DND-41 (cell line): ENCODE results near the gene OSBPL8.

Source experiments
- ATAC-seq: fragments of 200-7000 bp; cut with Tn5 transposase; 3 replicates; pipeline ENCODE4 v1.9.1; 2021; ENCODE audit warnings: low read depth; ENCODE audit not compliant: insufficient read depth
- DNase-seq: peaks from one replicate; pipeline ENCODE4 v3.0.0-alpha.2; 2020
- H2AFZ ChIP-seq: 2 replicates; pipeline ENCODE4 v1.6.0; 2012; ENCODE audit warnings: low read depth, low read length
- H3K27ac ChIP-seq: 2 replicates; pipeline ENCODE4 v1.5.1; 2012; ENCODE audit warnings: low read length, inconsistent platforms
- H3K27me3 ChIP-seq: fragments of 200-600 bp; sonication (generic); 2 replicates; pipeline ENCODE4 v1.6.0; 2012; ENCODE audit warnings: low read length, mild to moderate bottlenecking, inconsistent platforms; ENCODE audit not compliant: insufficient read depth, poor library complexity
- H3K36me3 ChIP-seq: 2 replicates; pipeline ENCODE4 v1.5.1; 2012; ENCODE audit warnings: low read length, inconsistent platforms; ENCODE audit not compliant: insufficient read depth
- H3K4me1 ChIP-seq: 2 replicates; pipeline ENCODE4 v1.5.1; 2012; ENCODE audit warnings: mild to moderate bottlenecking, low read length; ENCODE audit not compliant: insufficient read depth
- H3K4me2 ChIP-seq: 2 replicates; pipeline ENCODE4 v1.6.0; 2012; ENCODE audit warnings: mild to moderate bottlenecking, moderate library complexity, low read length, inconsistent platforms; ENCODE audit not compliant: insufficient read depth
- H3K4me3 ChIP-seq, 2 experiments: fragments of 200-600 bp in 1 of 2; shearing (Covaris generic) in 1 of 2; 2 replicates each; pipeline ENCODE4 v1.5.1; 2012 to 2016; ENCODE audit warnings: inconsistent platforms in 2 of 2, low read length in 2 of 2, mild to moderate bottlenecking in 2 of 2, low read depth in 1 of 2, moderate library complexity in 1 of 2
- H3K79me2 ChIP-seq: 2 replicates; pipeline ENCODE4 v1.6.0; 2012; ENCODE audit warnings: low read length, inconsistent platforms; ENCODE audit not compliant: insufficient read depth
- H3K9ac ChIP-seq: 2 replicates; pipeline ENCODE4 v1.6.0; 2012; ENCODE audit warnings: low read depth, mild to moderate bottlenecking, inconsistent platforms, low read length, moderate library complexity
- H3K9me3 ChIP-seq: 2 replicates; pipeline ENCODE4 v1.5.1; 2012; ENCODE audit warnings: low read length, moderate library complexity, mild to moderate bottlenecking, inconsistent platforms; ENCODE audit not compliant: insufficient read depth, severe bottlenecking
- H4K20me1 ChIP-seq: 2 replicates; pipeline ENCODE4 v1.6.0; 2012; ENCODE audit warnings: low read length; ENCODE audit not compliant: insufficient read depth
- EZH2 ChIP-seq: IDR thresholded peaks from 3 replicates; pipeline ENCODE4 v1.6.1; 2012; ENCODE audit warnings: borderline replicate concordance, low read depth, mild to moderate bottlenecking, moderate library complexity, low read length, inconsistent platforms; ENCODE audit not compliant: severe bottlenecking
- TF ChIP-seq, protein P1 (sequence below): IDR thresholded peaks from 2 replicates; pipeline ENCODE4 v1.5.1; 2012; ENCODE audit warnings: borderline replicate concordance, low read length, moderate library complexity, mild to moderate bottlenecking; ENCODE audit not compliant: poor library complexity, severe bottlenecking; ENCODE audit errors: extremely low read depth

The OSBPL8 gene

DNA sequence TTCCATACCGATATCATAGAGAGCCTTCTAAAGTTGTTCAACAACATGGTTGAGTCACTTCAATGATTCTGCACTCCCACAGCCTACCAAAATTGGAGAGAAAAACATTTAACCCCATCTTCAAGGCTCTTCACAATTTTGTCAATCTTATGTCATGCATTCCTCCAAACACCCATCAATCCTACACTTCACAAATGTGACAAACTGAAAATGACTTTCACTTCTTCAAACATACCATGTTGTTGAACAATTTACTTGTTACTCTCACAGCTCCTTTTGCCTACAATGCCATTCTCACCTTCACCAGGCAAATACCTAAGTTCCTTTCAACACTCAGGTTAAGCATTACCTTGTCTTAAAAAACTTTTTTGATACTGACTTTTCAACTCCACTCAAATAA, 88.0 kb downstream of the OSBPL8 start:
- H3K79me2 ChIP-seq: peaks cover 54% of the 10 kb centered on the region
- DNase-seq (no peak), ATAC-seq (no peak)
- no peak overlapping the region for H3K4me3 ChIP-seq
- no peak overlapping the region for H3K4me2 ChIP-seq
- H4K20me1 ChIP-seq: peaks cover 9% of the 10 kb centered on the region; the same call in 1 of the 2 replicates
- H3K36me3 ChIP-seq: no peaks in the 10 kb centered on the region
- H3K4me1 ChIP-seq: no peaks in the 10 kb centered on the region
- no peaks in the 10 kb centered on the region for H3K9me3 ChIP-seq
- no peak overlapping the region for H3K9ac ChIP-seq
- no peak overlapping the region for H2AFZ ChIP-seq
- H3K27ac ChIP-seq: no peak overlapping the region
- TF ChIP-seq, protein P1, sequence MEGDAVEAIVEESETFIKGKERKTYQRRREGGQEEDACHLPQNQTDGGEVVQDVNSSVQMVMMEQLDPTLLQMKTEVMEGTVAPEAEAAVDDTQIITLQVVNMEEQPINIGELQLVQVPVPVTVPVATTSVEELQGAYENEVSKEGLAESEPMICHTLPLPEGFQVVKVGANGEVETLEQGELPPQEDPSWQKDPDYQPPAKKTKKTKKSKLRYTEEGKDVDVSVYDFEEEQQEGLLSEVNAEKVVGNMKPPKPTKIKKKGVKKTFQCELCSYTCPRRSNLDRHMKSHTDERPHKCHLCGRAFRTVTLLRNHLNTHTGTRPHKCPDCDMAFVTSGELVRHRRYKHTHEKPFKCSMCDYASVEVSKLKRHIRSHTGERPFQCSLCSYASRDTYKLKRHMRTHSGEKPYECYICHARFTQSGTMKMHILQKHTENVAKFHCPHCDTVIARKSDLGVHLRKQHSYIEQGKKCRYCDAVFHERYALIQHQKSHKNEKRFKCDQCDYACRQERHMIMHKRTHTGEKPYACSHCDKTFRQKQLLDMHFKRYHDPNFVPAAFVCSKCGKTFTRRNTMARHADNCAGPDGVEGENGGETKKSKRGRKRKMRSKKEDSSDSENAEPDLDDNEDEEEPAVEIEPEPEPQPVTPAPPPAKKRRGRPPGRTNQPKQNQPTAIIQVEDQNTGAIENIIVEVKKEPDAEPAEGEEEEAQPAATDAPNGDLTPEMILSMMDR: no peak
- no peak for TF ChIP-seq EZH2
- no peaks in the 10 kb centered on the region for H3K27me3 ChIP-seq

DNA sequence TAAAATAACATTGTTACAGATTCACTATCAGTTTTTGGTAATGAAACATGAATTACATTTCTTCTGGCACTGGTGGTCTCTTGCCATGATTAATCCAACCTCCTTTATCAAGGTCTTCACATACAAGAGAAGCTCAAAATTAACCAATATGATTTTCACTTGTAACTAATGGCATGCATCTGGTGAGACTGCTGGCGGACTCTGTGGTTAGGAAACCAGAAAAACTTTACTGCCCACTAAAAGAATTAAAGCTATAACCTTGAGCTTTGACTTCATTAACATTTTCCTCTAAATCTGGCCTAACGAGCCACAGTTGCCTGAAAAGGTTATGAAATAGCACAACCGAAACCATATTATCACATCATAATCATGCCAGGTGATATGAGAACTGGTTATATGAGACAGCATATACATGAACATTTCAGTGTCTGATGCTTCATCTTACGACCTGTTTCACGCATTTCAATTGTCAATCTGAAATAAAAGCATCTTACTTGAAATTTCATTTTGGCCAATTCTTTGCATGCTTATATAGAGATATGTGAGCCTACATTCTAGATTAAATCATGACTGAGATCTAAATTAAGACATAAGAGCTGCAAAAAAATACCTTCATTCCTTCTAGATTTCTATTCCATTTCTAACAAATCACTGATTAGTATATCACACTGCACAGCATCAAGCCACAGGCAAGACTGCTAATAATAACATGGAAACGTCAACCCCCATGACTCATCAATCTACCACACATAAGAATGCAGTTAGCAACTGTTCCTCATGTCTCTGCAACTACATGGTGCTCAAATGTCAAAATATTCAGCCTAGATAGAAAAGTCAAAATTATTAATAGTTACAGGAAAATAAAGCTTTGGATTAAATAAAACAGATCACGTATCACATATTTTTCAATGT, 89.3 kb downstream of the OSBPL8 start:
- ATAC-seq: peak; percentile 67
- DNase-seq: no peak
- no peak overlapping the region for H3K27ac ChIP-seq
- no peak overlapping the region for H3K9ac ChIP-seq
- H2AFZ ChIP-seq: no peak overlapping the region
- no peaks in the 10 kb centered on the region for H3K36me3 ChIP-seq
- H4K20me1 ChIP-seq: peaks cover 9% of the 10 kb centered on the region; the same call in 1 of the 2 replicates
- H3K27me3 ChIP-seq: no peaks in the 10 kb centered on the region
- H3K79me2 ChIP-seq: peaks cover 48% of the 10 kb centered on the region
- no peak overlapping the region for H3K4me3 ChIP-seq
- no peak overlapping the region for H3K4me2 ChIP-seq
- H3K9me3 ChIP-seq: no peaks in the 10 kb centered on the region
- no peak for TF ChIP-seq EZH2
- TF ChIP-seq, protein P1: no peak
- no peaks in the 10 kb centered on the region for H3K4me1 ChIP-seq

DNA sequence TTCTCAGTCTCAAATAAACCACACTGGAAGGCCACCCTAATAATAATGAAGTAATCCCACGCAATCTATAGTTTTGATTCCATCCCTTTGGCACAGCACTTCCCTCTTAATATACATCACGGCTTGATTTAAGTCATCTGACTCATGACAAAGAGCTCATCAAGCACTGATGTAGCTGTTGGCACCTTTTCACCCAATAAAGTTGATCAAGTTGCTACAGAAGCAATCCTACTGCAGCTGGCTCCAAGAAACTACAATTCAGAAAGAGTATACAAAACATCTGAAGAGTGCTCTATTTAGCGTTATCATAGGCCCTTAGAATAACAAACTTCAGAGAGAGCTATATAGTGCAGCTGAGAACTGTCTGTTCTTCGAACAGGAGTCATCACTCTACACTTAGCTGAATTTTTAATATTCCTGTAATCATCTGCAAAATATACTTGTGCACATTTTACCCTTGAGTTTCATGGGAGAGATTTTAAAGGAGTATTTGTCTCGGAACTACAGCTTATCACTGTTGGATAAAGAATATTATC, 94.9 kb downstream of the OSBPL8 start:
- Histone ChIP-seq H3K27me3 (no peaks in the 10 kb centered on the region), H2AFZ (no peak overlapping the region), H3K9ac (no peak overlapping the region), H3K4me1 (no peaks in the 10 kb centered on the region), H3K4me3 (no peak overlapping the region), H3K4me2 (no peak overlapping the region), H3K79me2 (peaks cover 41% of the 10 kb centered on the region), H4K20me1 (peaks cover 26% of the 10 kb centered on the region; the same call in 1 of the 2 replicates), H3K9me3 (no peaks in the 10 kb centered on the region), H3K27ac (no peak overlapping the region), H3K36me3 (no peaks in the 10 kb centered on the region)
- ATAC-seq (no peak), DNase-seq (no peak)
- TF ChIP-seq, protein P1: no peak
- TF ChIP-seq EZH2: no peak
